HCT116 (cell line): ENCODE data around the gene DENND6A. TPM values are rescaled to one million over a fixed set of nuclear protein-coding genes. Genes with fewer than 3 reads are reported as not detected.

Source experiments
- ATAC-seq: fragments of 200-7000 bp; cut with Tn5 transposase; 2 replicates; pipeline ENCODE4 v1.9.1; 2020; ENCODE audit warnings: mild to moderate bottlenecking, moderate library complexity
- BruUV-seq: library from RNA; stranded (reverse); fragments of 400-500 nt; replicated peaks from 2 replicates; lab custom pipeline; 2021; lab: Mats Ljungman, UMichigan
- CTCF ChIA-PET: fragments of 300-600 bp; sonication (Branson Sonifier 250); formaldehyde crosslinking; loops from one replicate; lab custom pipeline; 2021; ENCODE audit warnings: antibody characterized with exemption; lab: Charles Lee
- POLR2A ChIA-PET: fragments of 300-600, 350-600 bp; sonication (Branson Sonifier 250); formaldehyde crosslinking; loops from one replicate; lab custom pipeline; 2021; ENCODE audit warnings: antibody characterized with exemption; lab: Charles Lee
- RAD21 ChIA-PET, 2 experiments: fragments of 300-600 bp; sonication (Branson Sonifier 250); formaldehyde crosslinking; loops; one replicate each; lab custom pipeline; 2023; ENCODE audit warnings: low total read pairs in 2 of 2; ENCODE audit not compliant: uncharacterized antibody in 2 of 2, unreplicated experiment in 2 of 2, low non-redundant PET in 1 of 2; lab: Charles Lee
- DNase-seq: peaks from one replicate; pipeline ENCODE4 v3.0.0-alpha.2; 2010; ENCODE audit warnings: low read depth, low spot score
- H2AFZ ChIP-seq: fragments of 200-600 bp; shearing (Covaris generic), sonication (generic); 2 replicates; pipeline ENCODE4 v1.6.1; 2017; ENCODE audit warnings: low read depth, mixed run types, mixed read lengths, antibody characterized with exemption, low read length; ENCODE audit not compliant: poor library complexity, severe bottlenecking
- H3K27ac ChIP-seq: 2 replicates; pipeline ENCODE4 v1.5.1; 2012; ENCODE audit warnings: low read depth, low read length
- H3K27me3 ChIP-seq: fragments of 200-600 bp; sonication (generic); 2 replicates; pipeline ENCODE4 v1.6.1; 2016; ENCODE audit warnings: mixed run types, low read length, mixed read lengths; ENCODE audit not compliant: insufficient read depth
- H3K36me3 ChIP-seq, 2 experiments: fragments of 200-500 bp in 1 of 2; fragments of 200-600 bp in 1 of 2; sonication (Bioruptor generic) in 1 of 2; sonication (generic) in 1 of 2; 2 replicates each; pipeline versions ENCODE4 v1.5.1 to v1.6.1; 2014 to 2016; ENCODE audit warnings: low read length in 2 of 2, inconsistent platforms in 1 of 2, mixed read lengths in 1 of 2, mixed run types in 1 of 2; ENCODE audit not compliant: insufficient read depth in 2 of 2, control insufficient read depth in 1 of 2
- H3K4me1 ChIP-seq, 2 experiments: fragments of 200-600 bp in 1 of 2; sonication (generic) in 1 of 2; 2 replicates each; pipeline versions ENCODE4 v1.5.1 to v1.6.1; 2012 to 2017; ENCODE audit warnings: low read length in 2 of 2, inconsistent platforms in 1 of 2, mild to moderate bottlenecking in 1 of 2, mixed read lengths in 1 of 2, mixed run types in 1 of 2, moderate library complexity in 1 of 2; ENCODE audit not compliant: insufficient read depth in 2 of 2, control insufficient read depth in 1 of 2
- H3K4me2 ChIP-seq: fragments of 200-600 bp; sonication (generic); 2 replicates; pipeline ENCODE4 v1.6.1; 2017; ENCODE audit warnings: mixed run types, low read length, mixed read lengths
- H3K4me3 ChIP-seq, 2 experiments: fragments of 200-600 bp in 1 of 2; sonication (generic) in 1 of 2; replicated peaks in 1 of 2; 2 replicates each; pipeline ENCODE4 v1.5.1; 2011 to 2016; ENCODE audit warnings: low read length in 2 of 2, control low read depth in 1 of 2, low read depth in 1 of 2, mild to moderate bottlenecking in 1 of 2, mixed read lengths in 1 of 2, mixed run types in 1 of 2
- H3K79me2 ChIP-seq: fragments of 200-600 bp; sonication (generic); 2 replicates; pipeline ENCODE4 v1.6.1; 2017; ENCODE audit warnings: mild to moderate bottlenecking, mixed run types, low read length, moderate library complexity, mixed read lengths; ENCODE audit not compliant: insufficient read depth
- H3K9ac ChIP-seq: fragments of 200-600 bp; sonication (generic); 2 replicates; pipeline ENCODE4 v1.6.1; 2016; ENCODE audit warnings: low read length, mixed read lengths
- H3K9me2 ChIP-seq: fragments of 200-600 bp; sonication (generic), shearing (Covaris generic); 2 replicates; pipeline ENCODE4 v1.6.1; 2017; ENCODE audit warnings: mixed run types, mild to moderate bottlenecking, moderate library complexity; ENCODE audit not compliant: insufficient read depth
- H3K9me3 ChIP-seq, 2 experiments: fragments of 200-500 bp in 1 of 2; fragments of 200-600 bp in 1 of 2; sonication (Bioruptor generic) in 1 of 2; sonication (generic) in 1 of 2; 2 replicates each; pipeline ENCODE4 v1.6.1; 2014 to 2017; ENCODE audit warnings: low read length in 2 of 2, mixed read lengths in 2 of 2, inconsistent platforms in 1 of 2, low read depth in 1 of 2, mild to moderate bottlenecking in 1 of 2, mixed run types in 1 of 2, moderate library complexity in 1 of 2; ENCODE audit not compliant: control insufficient read depth in 1 of 2, insufficient read depth in 1 of 2
- H4K20me1 ChIP-seq: fragments of 200-600 bp; sonication (generic), shearing (Covaris generic); 2 replicates; pipeline ENCODE4 v1.6.1; 2017; ENCODE audit warnings: mixed run types, mild to moderate bottlenecking, moderate library complexity; ENCODE audit not compliant: insufficient read depth
- CEBPB ChIP-seq: IDR thresholded peaks from 2 replicates; pipeline ENCODE4 v1.6.1; 2012; ENCODE audit warnings: low read depth
- ELF1 ChIP-seq: IDR thresholded peaks from 2 replicates; pipeline ENCODE4 v1.6.1; 2012; ENCODE audit warnings: low read depth, borderline replicate concordance
- EZH2 ChIP-seq: fragments of 200-600 bp; sonication (generic); IDR thresholded peaks from 2 replicates; pipeline ENCODE4 v1.6.1; 2017; ENCODE audit warnings: antibody characterized with exemption, mixed run types
- EZH2phosphoT487 ChIP-seq: fragments of 200-600 bp; IDR thresholded peaks from 2 replicates; pipeline ENCODE4 v1.6.1; 2018; ENCODE audit warnings: antibody characterized with exemption, borderline replicate concordance
- FOSL1 ChIP-seq: IDR thresholded peaks from 2 replicates; pipeline ENCODE4 v1.6.1; 2012; ENCODE audit warnings: low read depth
- POLR2AphosphoS5 ChIP-seq: IDR thresholded peaks from 2 replicates; pipeline ENCODE4 v1.6.1; 2011; ENCODE audit warnings: mild to moderate bottlenecking, low read depth, low read length, moderate library complexity
- RAD21 ChIP-seq: IDR thresholded peaks from 2 replicates; pipeline ENCODE4 v1.6.1; 2012; ENCODE audit warnings: low read depth, mild to moderate bottlenecking
- REST ChIP-seq: IDR thresholded peaks from 2 replicates; pipeline ENCODE4 v1.6.1; 2012; ENCODE audit warnings: low read depth
- SRF ChIP-seq: IDR thresholded peaks from 2 replicates; pipeline ENCODE4 v1.6.1; 2012; ENCODE audit warnings: low read depth
- YY1 ChIP-seq: IDR thresholded peaks from 2 replicates; pipeline ENCODE4 v1.6.1; 2011; ENCODE audit warnings: low read length, low read depth, moderate library complexity, mild to moderate bottlenecking; ENCODE audit not compliant: insufficient replicate concordance; ENCODE audit errors: extremely low read depth
- intact Hi-C: fragments of 100-400 bp; cut with micrococcal nuclease; formaldehyde crosslinking; loops from 2 replicates; pipeline ENCODE4 v1.10.0; 2022
- total RNA-seq: library from RNA; stranded (reverse); gene quantifications from one replicate; pipeline ENCODE4 v1.2.1, GENCODE V29; 2021; ENCODE audit not compliant: unreplicated experiment
- TF ChIP-seq, protein P1 (sequence below): IDR thresholded peaks from 2 replicates; pipeline ENCODE4 v1.6.1; 2012
- TF ChIP-seq, protein P2 (sequence below), 3 experiments: fragments of 200-600 bp in 1 of 3; sonication (generic) in 1 of 3; IDR thresholded peaks in 2 of 3; conservative IDR thresholded peaks in 1 of 3; 2 replicates each; pipeline ENCODE4 v1.5.1; 2012 to 2017; ENCODE audit warnings: low read depth in 2 of 3, low read length in 2 of 3, antibody characterized with exemption in 1 of 3, borderline replicate concordance in 1 of 3, control low read depth in 1 of 3, mild to moderate bottlenecking in 1 of 3, mixed read lengths in 1 of 3, mixed run types in 1 of 3, moderate library complexity in 1 of 3; ENCODE audit not compliant: insufficient read depth in 1 of 3

Gene DENND6A
- total RNA-seq, 1 experiment from 2014 or later = 22.3 TPM

- H3K79me2 ChIP-seq = peaks cover 74% of the 10 kb centered on the region
Observed at GRCh38 chr3:57683286-57683685, 9.6 kb downstream of the DENND6A start.

More at GRCh38 chr3:57683286-57683685, 9.6 kb downstream of the DENND6A start:
- TF ChIP-seq CEBPB (no peak), YY1 (no peak), EZH2 (no peak), REST (no peak), SRF (no peak), EZH2phosphoT487 (no peak), ELF1 (no peak), POLR2AphosphoS5 (no peak), FOSL1 (no peak), RAD21 (no peak)
- TF ChIP-seq, protein P1, sequence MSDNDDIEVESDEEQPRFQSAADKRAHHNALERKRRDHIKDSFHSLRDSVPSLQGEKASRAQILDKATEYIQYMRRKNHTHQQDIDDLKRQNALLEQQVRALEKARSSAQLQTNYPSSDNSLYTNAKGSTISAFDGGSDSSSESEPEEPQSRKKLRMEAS = no peak
- TF ChIP-seq, protein P2, sequence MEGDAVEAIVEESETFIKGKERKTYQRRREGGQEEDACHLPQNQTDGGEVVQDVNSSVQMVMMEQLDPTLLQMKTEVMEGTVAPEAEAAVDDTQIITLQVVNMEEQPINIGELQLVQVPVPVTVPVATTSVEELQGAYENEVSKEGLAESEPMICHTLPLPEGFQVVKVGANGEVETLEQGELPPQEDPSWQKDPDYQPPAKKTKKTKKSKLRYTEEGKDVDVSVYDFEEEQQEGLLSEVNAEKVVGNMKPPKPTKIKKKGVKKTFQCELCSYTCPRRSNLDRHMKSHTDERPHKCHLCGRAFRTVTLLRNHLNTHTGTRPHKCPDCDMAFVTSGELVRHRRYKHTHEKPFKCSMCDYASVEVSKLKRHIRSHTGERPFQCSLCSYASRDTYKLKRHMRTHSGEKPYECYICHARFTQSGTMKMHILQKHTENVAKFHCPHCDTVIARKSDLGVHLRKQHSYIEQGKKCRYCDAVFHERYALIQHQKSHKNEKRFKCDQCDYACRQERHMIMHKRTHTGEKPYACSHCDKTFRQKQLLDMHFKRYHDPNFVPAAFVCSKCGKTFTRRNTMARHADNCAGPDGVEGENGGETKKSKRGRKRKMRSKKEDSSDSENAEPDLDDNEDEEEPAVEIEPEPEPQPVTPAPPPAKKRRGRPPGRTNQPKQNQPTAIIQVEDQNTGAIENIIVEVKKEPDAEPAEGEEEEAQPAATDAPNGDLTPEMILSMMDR (IDR thresholded peaks at IDR 0.05 in 2 of 3, conservative IDR thresholded peaks at IDR 0.05 in 1 of 3; ENCODE audit: borderline replicate concordance in 1 of 3, insufficient read depth in 1 of 3, low read depth in 2 of 3, low read length in 2 of 3) = no peak
- ChIA-PET RAD21 (no interaction called here), POLR2A (no interaction called here), CTCF (no interaction called here)
- H3K9ac ChIP-seq = no peak overlapping the region
- BruUV-seq = no TSS peak
- no peaks in the 10 kb centered on the region for H3K36me3 ChIP-seq
- no peak overlapping the region for H3K4me3 ChIP-seq
- H3K27ac ChIP-seq = no peak overlapping the region
- H3K9me3 ChIP-seq = no peaks in the 10 kb centered on the region
- no peaks in the 10 kb centered on the region for H3K27me3 ChIP-seq
- ATAC-seq (no peak), DNase-seq (no peak)
- no peak overlapping the region for H2AFZ ChIP-seq
- H3K4me1 ChIP-seq = no peaks in the 10 kb centered on the region
- H4K20me1 ChIP-seq = no peaks in the 10 kb centered on the region
- H3K9me2 ChIP-seq = no peaks in the 10 kb centered on the region
- H3K4me2 ChIP-seq = no peak overlapping the region
- intact Hi-C loops = no loop called here
